HPDE6-E6E7 (cell line): Measurements from ENCODE around the gene ATRX.
"Not testable (repeated sequence)": the region's sequence is repeated elsewhere in the genome, so short reads cannot be mapped to it uniquely, and the experiment has no call there.

Experiments
- DNase-seq: peaks from one replicate; pipeline ENCODE4 v3.0.0; 2011; ENCODE audit warnings: missing footprints; ENCODE audit errors: extremely low spot score

Gene ATRX

DNA sequence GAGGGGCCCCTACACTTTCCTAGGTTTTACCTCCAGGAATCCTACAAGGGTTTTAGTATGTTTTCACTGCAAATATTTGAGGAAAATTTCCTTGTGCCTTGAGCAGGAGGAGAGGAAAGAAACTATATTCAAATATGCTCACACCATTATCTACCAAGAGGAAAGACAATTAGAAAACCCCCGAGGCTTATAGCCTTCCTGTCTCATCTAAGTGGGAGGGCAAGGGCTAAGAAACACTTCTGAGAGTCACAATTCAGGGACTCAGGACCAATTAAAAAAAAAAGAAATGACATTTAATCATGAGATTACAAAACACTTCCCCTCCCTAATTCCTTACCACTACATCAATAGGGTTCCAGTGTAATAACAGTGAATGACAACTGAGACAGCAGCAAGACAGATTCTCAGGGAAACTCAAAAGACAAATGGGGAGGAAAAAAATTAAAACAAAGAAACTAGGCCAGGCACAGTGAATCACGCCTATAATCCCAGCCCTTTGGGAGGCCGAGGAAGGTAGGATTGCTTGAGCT, 45.6 kb downstream of the ATRX start:
- no peak for DNase-seq

DNA sequence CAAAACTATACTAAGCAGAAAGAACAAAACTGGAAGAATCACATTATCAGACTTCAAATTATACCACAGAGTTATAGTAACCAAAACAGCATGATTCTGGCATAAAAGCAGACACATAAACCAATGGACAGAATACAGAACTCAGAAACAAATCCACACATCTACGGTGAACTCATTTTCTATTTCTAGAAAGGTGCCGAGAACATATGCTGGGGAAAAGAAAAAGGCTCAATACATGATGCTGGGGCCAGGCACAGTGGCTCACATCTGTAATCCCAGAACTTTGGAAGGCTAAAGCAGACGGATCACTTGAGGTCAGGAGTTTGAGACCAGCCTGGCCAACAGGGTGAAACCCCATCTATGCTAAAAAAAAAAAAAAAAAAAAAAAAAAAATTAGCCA, 52.7 kb downstream of the ATRX start:
- DNase-seq, result no peak

DNA sequence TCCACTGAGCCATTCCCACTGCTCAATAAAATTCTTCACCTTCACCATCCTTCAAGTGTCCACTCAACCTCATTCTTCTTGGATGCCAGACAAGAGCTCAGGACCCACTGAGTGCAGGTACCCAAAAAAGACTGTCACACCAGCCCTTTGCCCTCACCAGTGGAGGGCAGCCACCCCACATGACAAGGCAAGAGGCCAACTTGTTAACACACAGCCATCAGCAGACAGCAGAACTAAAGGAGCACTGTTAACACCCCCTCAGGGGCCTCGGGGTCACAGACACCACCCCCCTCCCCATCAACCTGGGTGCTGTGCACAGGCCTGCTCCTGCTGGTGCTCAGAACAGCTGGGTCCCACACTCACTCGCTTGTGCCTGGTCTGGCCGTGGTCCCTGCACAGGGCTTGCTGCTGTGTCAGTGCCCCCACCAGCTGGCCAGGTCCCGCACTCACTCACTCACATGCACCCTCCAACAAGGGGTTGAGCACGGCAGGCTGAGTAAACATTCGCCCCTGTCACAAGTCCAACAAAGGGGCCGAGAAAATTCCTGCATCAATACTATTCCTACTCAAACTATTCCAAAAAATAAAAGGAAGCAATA, 54.1 kb downstream of the ATRX start:
- DNase-seq, result no peak

DNA sequence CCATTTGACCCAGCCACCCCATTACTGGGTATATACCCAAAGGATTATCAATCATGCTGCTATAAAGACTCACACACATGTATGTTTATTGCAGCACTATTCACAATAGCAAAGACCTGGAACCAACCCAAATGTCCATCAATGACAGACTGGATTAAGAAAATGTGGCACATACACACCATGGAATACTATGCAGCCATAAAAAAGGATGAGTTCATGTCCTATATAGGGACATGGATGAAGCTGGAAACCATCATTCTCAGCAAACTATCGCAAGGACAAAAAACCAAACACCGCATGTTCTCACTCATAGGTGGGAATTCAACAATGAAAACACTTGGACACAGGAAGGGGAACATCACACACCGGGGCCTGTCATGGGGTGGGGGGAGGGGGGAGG, 59.9 kb downstream of the ATRX start:
- DNase-seq, result not testable (repeated sequence)

DNA sequence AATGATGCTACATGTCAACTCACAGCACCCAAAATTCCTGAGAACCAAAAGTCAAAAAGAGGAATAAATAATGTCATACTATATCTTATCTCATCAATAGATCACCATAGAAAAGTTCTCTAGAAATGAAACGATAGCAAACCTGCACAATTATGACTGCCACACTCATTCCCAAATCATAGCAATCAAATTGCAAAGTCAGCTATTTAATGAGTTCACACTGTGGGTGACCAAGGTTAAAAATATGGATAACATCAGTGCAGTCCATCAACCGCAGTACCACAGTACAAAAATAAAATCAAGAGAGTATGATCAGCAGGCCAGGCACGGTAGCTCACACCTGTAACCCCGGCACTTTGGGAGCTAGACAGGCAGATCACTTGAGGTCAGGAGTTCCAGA, 62.3 kb downstream of the ATRX start:
- no peak for DNase-seq

DNA sequence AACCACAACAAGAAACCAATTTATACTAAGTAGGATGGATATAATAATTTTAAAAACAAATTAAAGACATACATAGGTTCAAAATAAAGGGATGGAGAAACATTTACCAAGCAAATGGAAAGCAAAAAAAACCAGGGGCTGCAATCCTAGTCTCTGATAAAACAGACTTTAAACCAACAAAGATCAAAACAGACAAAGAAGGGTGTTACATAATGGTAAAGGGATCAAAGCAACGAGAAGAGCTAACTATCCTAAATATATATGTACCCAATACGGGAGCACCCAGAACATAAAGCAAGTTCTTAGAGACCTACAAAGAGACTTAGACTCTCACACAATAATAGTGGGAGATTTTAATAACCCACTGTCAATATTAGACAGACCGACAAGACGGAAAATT, 66.6 kb downstream of the ATRX start:
- DNase-seq, result no peak

DNA sequence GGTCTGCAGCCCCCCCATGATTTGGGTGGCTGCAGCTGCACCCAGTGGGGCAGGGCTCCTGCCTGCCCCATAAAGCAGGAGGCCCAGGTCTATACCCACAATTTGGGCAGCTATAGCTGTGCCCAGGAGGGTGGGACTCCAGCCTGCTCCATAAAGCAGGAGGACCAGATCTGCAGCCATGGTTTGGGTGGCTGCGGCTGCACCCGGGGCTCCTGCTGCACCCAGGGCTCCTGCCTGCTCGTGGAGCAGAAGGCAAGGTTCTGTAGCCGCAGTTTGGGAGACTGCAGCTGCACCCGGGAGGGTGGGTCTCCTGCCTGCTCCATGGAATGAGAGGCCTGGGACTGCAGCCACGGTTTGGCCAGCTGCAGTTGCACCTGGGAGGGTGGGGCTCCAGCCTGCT, 81.1 kb downstream of the ATRX start:
- no peak for DNase-seq

DNA sequence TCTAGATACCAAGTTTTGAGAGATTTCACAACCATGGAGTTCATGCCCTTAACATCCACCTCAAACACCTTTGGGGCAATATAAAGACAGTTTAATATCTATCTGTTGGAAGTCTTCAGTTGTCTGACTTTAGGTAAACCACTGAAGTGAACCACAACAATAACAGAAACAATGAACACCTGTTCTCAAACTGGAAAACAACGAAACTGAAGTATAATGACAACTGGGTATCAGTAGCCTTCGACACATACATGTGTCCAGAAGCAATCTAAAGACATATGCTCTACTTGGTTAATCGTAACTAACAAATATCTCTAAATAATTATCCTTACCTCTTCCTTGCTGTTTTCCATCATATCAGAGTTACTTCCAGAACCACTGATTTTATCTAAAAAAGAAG, 87.8 kb downstream of the ATRX start:
- no peak for DNase-seq

DNA sequence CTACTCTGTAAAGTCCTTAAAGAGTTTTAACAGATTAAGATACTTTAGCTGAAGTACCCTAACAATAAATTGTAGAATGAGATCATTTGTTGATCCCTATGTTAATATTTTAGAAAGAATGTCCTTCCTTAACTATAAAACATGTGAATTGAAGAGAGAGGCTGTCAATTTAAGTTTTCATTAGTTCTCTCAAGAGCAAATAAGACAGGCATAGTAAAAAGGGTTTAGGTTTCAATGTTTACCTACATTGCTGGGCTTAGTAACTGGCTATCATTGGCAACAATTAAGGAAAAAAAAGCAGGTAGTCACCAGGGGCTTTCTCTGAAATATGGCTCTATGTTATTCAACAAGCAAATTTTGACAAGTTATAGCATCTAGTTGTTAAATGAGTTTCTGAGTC, 91.5 kb downstream of the ATRX start:
- no peak for DNase-seq

DNA sequence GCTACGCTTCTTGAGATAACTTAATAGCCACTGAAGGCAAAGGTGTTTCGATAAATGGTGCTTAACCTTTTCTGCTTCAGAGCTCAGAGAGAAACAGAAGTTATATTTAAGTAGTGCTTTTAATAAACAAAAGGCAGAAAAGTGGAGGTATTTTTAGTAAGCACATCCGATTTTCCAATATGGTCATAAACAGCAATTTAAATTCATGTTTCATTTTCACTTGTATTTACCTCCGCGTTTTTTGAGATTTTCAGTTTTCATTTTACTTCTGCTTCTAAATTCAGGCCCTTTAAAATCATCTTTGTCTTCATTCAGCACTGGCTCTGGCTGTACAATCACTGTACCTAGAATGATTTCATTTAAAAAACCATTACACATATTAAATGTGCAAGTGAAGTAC, 92.4 kb downstream of the ATRX start:
- no peak for DNase-seq

DNA sequence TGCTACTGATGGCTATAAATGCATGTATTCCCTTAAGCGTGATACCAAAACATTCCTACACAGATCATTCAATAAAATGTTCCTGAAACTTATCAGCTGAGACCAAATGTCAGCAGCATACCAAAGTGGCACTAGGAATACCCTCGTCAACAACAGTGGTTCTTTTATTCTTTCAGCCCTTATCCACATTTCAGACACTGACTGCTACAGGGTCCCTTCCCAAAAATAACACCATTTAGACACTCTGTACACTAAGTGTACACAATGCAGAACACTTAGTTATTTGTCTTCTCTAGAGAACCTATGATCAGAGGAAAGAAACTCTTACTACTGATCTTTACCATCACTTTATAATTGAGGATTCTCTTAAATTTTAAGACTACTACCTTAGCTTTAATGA, 94.1 kb downstream of the ATRX start:
- DNase-seq, result no peak

DNA sequence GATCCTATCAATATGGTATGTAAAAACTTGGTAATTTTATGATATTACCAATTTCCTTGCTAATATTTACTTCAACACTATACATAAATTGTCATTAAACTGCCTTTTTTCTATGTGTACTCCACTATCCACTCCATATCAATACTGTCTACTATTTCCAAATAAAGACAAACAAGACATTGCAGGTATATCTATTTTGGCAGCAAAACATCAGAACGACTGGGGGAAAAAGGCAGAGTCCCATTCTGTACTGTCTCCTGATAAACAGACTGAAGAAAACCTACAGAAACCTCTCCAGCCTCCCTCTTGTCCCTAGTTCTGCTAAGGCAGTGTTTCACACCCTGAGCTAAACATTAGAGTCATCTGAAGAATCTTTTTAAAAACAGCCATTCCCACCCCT, 96.6 kb downstream of the ATRX start:
- DNase-seq, result no peak

DNA sequence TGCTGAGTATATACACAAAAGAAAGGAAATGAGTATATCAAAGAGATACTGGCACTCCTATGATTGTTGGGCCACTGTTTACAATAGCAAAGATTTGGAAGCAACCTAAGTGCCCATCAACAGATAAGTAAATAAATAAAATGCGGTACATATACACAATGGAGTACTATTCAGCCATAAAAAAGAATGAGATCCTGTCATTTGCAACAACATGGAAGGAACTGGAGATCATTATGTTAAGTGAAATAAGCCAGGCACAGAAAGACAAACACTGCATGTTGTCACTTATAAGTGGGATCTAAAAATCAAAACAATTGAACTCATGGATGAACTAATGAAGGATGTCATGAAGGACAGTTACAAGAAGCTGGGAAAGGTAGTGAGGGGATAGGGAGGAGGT, 100.3 kb downstream of the ATRX start:
- DNase-seq, result not testable (repeated sequence)

DNA sequence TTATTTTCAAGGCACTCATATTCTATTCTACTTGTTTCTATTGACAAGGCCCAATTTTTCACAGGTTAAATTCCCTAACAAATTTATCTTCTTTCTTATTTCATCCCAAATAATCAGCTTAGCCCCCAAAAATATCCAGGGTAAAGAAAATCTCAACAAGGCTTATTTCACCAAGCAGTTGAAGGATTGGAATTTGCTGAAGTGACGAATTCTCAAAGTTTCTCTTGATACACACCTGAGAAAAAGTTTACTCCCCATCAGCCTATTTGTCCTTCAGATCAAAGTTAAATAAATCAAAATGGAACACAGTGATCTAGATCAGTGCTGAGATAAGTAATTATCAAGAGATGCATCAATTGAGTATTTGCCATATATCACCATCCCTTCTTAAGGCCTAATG, 106.9 kb downstream of the ATRX start:
- DNase-seq, result no peak

DNA sequence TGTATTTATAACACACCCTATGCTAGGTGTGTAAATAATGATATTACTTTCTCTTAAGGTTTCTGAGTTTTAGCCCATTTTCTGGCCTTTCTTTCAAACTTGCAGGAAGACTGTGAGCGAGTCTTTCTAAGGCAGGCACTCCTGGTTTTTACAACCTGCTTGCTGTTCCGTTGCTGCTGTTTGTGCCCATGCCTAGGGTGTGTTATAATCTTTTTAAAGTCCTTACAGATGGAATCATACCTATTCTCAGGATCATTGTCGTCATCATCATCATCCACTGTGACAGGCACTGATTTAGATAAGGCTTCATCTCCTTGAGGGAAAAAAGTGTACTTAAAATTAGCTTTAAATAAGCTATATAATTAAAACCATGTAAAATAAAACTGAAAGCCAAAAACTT, 110.0 kb downstream of the ATRX start:
- DNase-seq, result no peak

DNA sequence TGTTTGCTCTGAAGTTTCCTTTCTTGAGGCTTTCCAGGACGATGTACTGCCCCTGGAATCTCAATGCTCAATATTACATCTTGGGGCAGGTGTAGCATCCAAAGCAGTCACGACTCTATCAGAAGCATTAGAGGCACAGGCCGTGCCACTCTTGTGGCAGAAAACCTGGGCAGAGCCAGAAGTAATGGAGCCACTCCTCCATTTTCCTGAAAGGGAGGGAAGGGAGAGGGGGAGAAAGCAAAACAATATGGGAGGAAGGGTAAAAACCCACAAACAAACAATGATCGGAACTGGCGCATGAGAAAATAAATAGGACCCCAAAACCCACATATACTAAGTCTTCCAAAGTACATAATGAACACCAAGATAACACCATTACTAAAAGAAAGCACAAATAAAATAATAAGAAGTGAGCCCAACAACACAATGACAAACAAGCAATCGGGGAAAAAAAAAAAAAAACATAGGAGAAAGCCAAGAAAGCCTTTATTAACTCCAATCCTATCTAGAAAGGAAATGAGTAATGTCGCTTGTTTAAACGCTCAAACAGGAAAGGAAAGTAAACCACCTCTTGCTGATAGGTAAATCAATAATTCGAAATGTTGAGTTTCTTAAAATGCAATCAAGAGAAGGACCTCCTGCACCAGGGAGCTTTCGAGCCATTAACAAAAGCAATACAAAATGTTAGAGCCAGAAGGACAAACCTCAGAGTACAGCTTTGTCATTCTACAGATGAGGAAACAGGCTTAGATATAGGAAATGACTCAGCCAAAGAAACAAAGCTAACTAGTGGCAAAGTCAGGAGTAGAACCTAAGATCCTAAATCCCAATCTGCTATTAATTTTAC, 117.4 kb downstream of the ATRX start:
- no peak for DNase-seq

DNA sequence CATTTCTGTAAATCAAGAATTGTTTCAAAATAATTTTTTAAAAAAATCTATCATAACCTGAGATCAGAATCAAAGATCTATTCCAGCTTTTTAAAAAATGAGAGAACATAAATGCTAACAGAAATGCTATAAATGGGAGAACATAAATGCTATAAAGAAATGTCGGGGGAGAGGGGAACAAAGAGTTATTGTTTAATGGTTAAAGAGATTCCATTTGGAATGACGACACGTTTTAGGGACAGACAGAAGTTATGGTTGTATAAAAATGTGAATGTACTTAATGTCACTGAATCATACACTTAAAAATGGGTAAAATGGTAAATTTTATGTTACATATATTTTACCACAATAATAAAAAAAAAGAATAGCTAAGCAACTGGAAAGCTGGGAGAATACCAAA, 127.1 kb downstream of the ATRX start:
- DNase-seq, result no peak

DNA sequence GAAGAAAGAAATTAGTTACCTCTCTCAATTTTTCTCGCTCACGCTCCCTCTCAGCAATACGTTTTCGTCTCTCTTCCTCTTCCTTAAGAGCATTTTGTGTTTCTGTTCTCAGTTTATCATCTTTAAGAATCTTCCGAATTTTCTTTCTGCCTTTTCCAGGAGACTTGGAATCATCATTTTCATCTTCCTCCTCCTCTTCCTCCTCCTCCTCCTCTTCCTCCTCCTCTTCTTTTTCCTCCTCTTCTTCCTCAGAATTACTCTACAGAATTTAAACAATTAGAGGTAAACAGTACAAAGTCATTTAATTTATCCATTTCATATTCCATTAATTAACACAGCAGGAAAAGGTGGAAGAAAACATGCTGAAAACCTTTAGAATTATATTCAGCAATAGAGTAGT, 133.9 kb downstream of the ATRX start:
- no peak for DNase-seq

DNA sequence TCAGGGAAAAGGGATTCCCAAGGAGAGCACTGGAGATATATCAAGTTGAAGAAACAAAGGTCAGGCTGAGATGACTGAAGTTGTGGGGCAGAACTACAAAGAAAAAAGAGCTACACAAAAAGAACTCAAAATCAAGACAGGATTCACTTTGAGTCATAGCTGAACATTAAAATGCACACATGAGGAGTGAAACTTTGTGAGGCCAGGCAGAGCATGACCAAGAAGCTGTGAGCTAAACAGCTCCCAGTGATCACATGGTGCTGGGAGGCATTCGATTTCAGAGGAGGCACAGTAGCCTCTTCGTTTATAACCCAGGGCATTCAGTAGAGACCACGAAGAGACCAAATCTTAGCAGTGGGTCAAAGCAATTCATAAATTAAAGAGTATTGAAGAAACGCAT, 145.3 kb downstream of the ATRX start:
- DNase-seq, result no peak

DNA sequence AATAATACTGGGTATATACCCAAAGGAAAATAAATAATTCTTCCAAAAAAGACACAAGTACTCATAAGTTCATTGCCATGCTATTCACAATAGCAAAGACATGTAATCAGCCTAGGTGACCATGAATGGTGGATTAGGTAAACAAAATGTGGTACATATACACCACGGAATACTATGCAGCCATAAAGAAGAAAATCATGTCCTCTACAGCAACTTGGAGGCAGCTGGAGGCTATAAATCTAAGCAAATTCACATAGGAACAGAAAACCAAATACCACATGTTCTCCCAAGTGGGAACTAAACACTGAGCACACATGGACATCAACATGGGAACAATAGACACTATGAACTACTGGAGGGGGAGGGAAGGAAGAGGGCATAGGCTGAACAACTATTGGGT, 146.2 kb downstream of the ATRX start:
- no peak for DNase-seq

DNA sequence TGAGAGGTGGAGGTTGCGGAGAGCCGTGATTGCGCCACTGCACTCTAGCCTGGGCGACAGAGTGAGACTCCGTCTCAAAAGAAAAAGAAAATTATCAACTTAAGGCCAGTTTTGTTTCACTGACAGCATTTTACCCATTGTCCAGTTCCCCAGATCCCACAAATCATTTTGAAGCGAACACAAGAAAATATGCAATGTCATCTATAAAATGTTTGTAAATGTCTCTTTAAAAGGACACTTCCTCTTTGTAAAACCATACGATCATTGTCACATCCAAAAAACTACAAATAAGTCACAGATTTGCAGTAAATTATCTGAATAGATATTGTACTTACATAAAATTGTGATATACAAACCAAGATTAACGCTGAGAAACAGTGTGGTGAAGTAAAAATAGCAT, 147.6 kb downstream of the ATRX start:
- DNase-seq, result no peak

DNA sequence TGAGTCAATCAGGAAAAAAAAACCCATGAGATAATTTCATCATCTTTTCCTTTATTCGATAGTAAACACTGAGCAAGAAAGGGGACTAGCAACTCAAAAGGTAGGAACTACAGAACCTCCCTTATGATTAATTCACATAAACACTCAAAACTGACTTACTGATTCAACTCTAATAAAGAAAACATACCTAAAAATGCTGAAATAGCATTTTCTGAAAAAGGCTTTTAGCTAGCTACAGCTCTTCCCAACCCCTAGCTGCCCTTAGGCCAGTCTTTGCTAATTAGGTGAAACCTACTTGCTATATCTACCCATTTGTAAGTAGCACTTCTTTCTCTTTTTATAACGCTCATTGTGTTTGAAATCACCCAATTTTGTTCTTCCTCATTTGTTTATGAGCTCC, 150.6 kb downstream of the ATRX start:
- DNase-seq, result no peak

DNA sequence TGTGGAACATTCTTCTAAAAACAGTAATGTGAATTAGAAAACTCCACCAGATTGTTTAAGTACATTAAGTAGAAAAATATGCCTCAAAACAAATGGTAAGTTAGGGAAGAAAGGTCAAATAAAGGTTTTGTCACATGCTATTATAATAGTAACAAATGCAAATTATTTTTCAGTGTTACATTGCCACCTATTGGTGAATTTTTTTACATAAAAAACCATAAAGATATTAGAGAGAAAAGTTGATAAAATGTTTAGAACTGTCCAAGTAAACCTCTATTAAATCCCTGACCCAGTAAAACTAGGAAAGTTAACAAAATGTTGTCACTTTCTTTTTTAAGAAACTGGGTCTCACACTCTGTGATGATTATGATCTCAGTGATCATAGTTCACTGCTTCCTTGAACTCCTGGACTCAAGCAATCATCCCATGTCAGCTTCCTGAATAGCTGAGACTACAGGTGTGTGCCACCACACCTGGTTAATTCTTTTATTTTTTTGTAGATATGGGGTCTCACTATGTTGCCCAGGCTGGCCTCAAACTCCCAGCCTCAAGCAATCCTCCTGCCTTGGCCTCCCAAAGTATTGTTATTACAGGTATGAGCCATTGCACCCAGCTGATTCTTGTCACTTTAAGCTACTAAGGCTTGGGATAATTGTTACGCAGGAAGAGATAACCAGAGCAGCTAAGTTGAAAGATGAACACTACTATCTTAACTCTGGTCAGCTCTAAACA, 157.6 kb downstream of the ATRX start:
- DNase-seq, result no peak
